ENCODE data around the gene ZNF501.

The ZNF501 gene

GRCh38 chr3:44764248-44764647 is 34.8 kb downstream of the ZNF501 start:
- Mint-ChIP-seq H3K9me3 (peaks cover 7% of the 10 kb centered on the region), H3K27ac (no peak overlapping the region), H3K27me3 (no peaks in the 10 kb centered on the region), H3K4me1 (ENCODE audit: low read depth) (peaks cover 14% of the 10 kb centered on the region), H3K36me3 (ENCODE audit: low read depth) (peaks cover 86% of the 10 kb centered on the region), H3K4me3 (no peak overlapping the region)
- DNase-seq = no peak

GRCh38 chr3:44771424-44772098 is 42.1 kb downstream of the ZNF501 start:
- H3K27me3 Mint-ChIP-seq = no peaks in the 10 kb centered on the region
- peaks cover 93% of the 10 kb centered on the region for H3K36me3 Mint-ChIP-seq (ENCODE audit: low read depth)
- no peak overlapping the region for H3K4me3 Mint-ChIP-seq
- peaks cover 29% of the 10 kb centered on the region for H3K9me3 Mint-ChIP-seq
- no peak overlapping the region for H3K27ac Mint-ChIP-seq
- no peak for DNase-seq
- no peaks in the 10 kb centered on the region for H3K4me1 Mint-ChIP-seq (ENCODE audit: low read depth)

- no peak overlapping the region for H3K27ac Mint-ChIP-seq
- no peak for DNase-seq
- H3K27me3 Mint-ChIP-seq = no peaks in the 10 kb centered on the region
- H3K36me3 Mint-ChIP-seq (ENCODE audit: low read depth) = peaks cover 91% of the 10 kb centered on the region
- no peaks in the 10 kb centered on the region for H3K4me1 Mint-ChIP-seq (ENCODE audit: low read depth)
- peaks cover 29% of the 10 kb centered on the region for H3K9me3 Mint-ChIP-seq
- no peak overlapping the region for H3K4me3 Mint-ChIP-seq
These were observed 42.6 kb downstream of the ZNF501 start for GRCh38 chr3:44772099-44772442.

- H3K9me3 Mint-ChIP-seq = no peaks in the 10 kb centered on the region
- no peaks in the 10 kb centered on the region for H3K27me3 Mint-ChIP-seq
- H3K4me3 Mint-ChIP-seq = no peak overlapping the region
- DNase-seq = no peak
- no peak overlapping the region for H3K27ac Mint-ChIP-seq
- H3K36me3 Mint-ChIP-seq (ENCODE audit: low read depth) = peaks cover 67% of the 10 kb centered on the region
- no peaks in the 10 kb centered on the region for H3K4me1 Mint-ChIP-seq (ENCODE audit: low read depth)
These were observed 53.5 kb downstream of the ZNF501 start for GRCh38 chr3:44782891-44783290.
